ENCODE data around the gene NPFF.

NPFF gene

DNA sequence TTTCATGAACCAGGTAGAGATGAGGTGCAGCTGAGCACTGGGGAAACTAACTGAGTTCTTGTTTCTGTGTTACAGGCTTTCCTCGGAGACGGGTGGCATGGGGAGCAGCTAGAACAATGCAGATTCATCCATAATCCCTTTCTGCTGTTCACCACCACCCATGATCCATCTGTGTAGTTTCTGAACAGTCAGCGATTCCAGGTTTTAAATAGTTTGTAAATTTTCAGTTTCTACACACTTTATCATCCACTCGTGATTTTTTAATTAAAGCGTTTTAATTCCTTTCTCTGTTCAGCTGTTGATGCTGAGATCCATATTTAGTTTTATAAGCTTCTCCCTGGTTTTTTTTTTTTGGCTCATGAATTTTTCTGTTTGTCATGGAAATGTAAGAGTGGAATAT is 28.0 kb downstream of the NPFF start:
- TF ChIP-seq REST (IDR thresholded peaks at IDR 0.05; ENCODE audit: low read depth) (no peak), NFIC (IDR thresholded peaks at IDR 0.05) (no peak), CREB1 (IDR thresholded peaks at IDR 0.05; ENCODE audit: low read depth) (no peak), TAF1 (IDR thresholded peaks at IDR 0.05; ENCODE audit: low read depth) (no peak), TCF12 (IDR thresholded peaks at IDR 0.05; ENCODE audit: low read depth) (no peak), ZBTB7A (IDR thresholded peaks at IDR 0.05; ENCODE audit: low read depth) (no peak), TEAD4 (IDR thresholded peaks at IDR 0.05) (no peak), EGR1 (IDR thresholded peaks at IDR 0.05) (no peak), FOXM1 (IDR thresholded peaks at IDR 0.05; ENCODE audit: borderline replicate concordance, low read depth) (no peak), YY1 (IDR thresholded peaks at IDR 0.05; ENCODE audit: low read depth) (no peak), MAX (IDR thresholded peaks at IDR 0.05) (no peak), USF1 (IDR thresholded peaks at IDR 0.05) (no peak), RAD21 (IDR thresholded peaks at IDR 0.05; ENCODE audit: low read depth) (no peak), EP300 (IDR thresholded peaks at IDR 0.05; ENCODE audit: borderline replicate concordance) (no peak)

GRCh38 chr12:53478865-53479264 is 28.4 kb downstream of the NPFF start:
- TF ChIP-seq NFIC (IDR thresholded peaks at IDR 0.05) (no peak), YY1 (IDR thresholded peaks at IDR 0.05; ENCODE audit: low read depth) (no peak), TCF12 (IDR thresholded peaks at IDR 0.05; ENCODE audit: low read depth) (no peak), MAX (IDR thresholded peaks at IDR 0.05) (no peak), TEAD4 (IDR thresholded peaks at IDR 0.05) (no peak)

GRCh38 chr12:53476769-53477209 is 30.5 kb downstream of the NPFF start:
- TF ChIP-seq YY1 (IDR thresholded peaks at IDR 0.05; ENCODE audit: low read depth) (no peak), RAD21 (IDR thresholded peaks at IDR 0.05; ENCODE audit: low read depth) (no peak; the same call in 1 of the 2 replicates), FOXM1 (IDR thresholded peaks at IDR 0.05; ENCODE audit: borderline replicate concordance, low read depth) (no peak), EGR1 (IDR thresholded peaks at IDR 0.05) (no peak), REST (IDR thresholded peaks at IDR 0.05; ENCODE audit: low read depth) (no peak), TCF12 (IDR thresholded peaks at IDR 0.05; ENCODE audit: low read depth) (no peak), TAF1 (IDR thresholded peaks at IDR 0.05; ENCODE audit: low read depth) (no peak), EP300 (IDR thresholded peaks at IDR 0.05; ENCODE audit: borderline replicate concordance) (no peak), CEBPB (IDR thresholded peaks at IDR 0.05) (no peak), MAX (IDR thresholded peaks at IDR 0.05) (no peak), USF1 (IDR thresholded peaks at IDR 0.05) (no peak), NFIC (IDR thresholded peaks at IDR 0.05) (no peak), ZBTB7A (IDR thresholded peaks at IDR 0.05; ENCODE audit: low read depth) (no peak), CREB1 (IDR thresholded peaks at IDR 0.05; ENCODE audit: low read depth) (no peak)

DNA sequence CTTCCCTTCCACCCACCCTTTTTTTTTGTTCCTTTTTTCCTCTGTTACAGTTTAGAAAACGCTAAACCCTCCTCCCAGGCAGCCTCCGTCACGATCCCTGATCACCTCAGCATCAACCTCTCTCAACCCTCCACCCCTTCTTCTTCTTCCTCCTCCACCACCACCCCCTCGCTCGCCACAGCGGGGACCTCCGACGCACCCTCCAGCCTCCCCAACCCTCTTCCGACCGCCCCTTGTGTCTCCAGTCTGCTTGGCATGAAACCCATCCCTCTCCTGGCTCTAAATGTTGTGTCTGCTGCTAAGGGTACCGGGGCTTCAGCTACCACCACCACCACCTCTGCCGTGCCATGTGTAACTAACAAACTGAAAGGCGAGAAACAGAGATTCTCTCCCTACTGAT is 32.5 kb downstream of the NPFF start:
- no peak for TF ChIP-seq EP300 (IDR thresholded peaks at IDR 0.05; ENCODE audit: borderline replicate concordance)
- no peak for TF ChIP-seq ZBTB7A (IDR thresholded peaks at IDR 0.05; ENCODE audit: low read depth)
- TF ChIP-seq TCF12 (IDR thresholded peaks at IDR 0.05; ENCODE audit: low read depth): no peak
- no peak for TF ChIP-seq RAD21 (IDR thresholded peaks at IDR 0.05; ENCODE audit: low read depth)
- TF ChIP-seq TAF1 (IDR thresholded peaks at IDR 0.05; ENCODE audit: low read depth): no peak
- no peak for TF ChIP-seq MAX (IDR thresholded peaks at IDR 0.05)
- no peak for TF ChIP-seq CEBPB (IDR thresholded peaks at IDR 0.05)
- no peak for TF ChIP-seq YY1 (IDR thresholded peaks at IDR 0.05; ENCODE audit: low read depth)
- TF ChIP-seq REST (IDR thresholded peaks at IDR 0.05; ENCODE audit: low read depth): no peak
- no peak for TF ChIP-seq EGR1 (IDR thresholded peaks at IDR 0.05)
- TF ChIP-seq NFIC (IDR thresholded peaks at IDR 0.05): no peak
